Hepatocyte (in vitro differentiated cells): Measurements from ENCODE around the gene TACR2. TPM values are rescaled to one million over a fixed set of nuclear protein-coding genes. Genes with fewer than 3 reads are reported as not detected.
"Not testable (repeated sequence)": the region's sequence is repeated elsewhere in the genome, so short reads cannot be mapped to it uniquely, and the experiment has no call there.

Source experiments
- DNase-seq: peaks from one replicate; pipeline ENCODE4 v3.0.0-alpha.2; 2016; ENCODE audit warnings: low spot score
- H2AFZ ChIP-seq: fragments of 200-600 bp; sonication (generic); 2 replicates; pipeline ENCODE4 v1.6.0; 2016; ENCODE audit warnings: antibody characterized with exemption, mild to moderate bottlenecking
- H3K27ac ChIP-seq: fragments of 200-600 bp; sonication (generic); 2 replicates; pipeline ENCODE4 v1.5.1; 2016; ENCODE audit warnings: mild to moderate bottlenecking
- H3K27me3 ChIP-seq: fragments of 200-600 bp; sonication (generic); 2 replicates; pipeline ENCODE4 v1.6.1; 2016
- H3K36me3 ChIP-seq: fragments of 200-600 bp; sonication (generic); replicated peaks from 2 replicates; pipeline ENCODE4 v1.5.1; 2016; ENCODE audit warnings: low read depth; ENCODE audit not compliant: insufficient read depth
- H3K4me1 ChIP-seq: fragments of 200-600 bp; sonication (generic); 2 replicates; pipeline ENCODE4 v1.5.1; 2016; ENCODE audit warnings: mild to moderate bottlenecking, moderate library complexity; ENCODE audit not compliant: insufficient read depth
- H3K4me2 ChIP-seq: fragments of 200-600 bp; sonication (generic); 2 replicates; pipeline ENCODE4 v1.6.0; 2016
- H3K4me3 ChIP-seq: fragments of 200-600 bp; sonication (generic); 2 replicates; pipeline ENCODE4 v1.5.1; 2016; ENCODE audit warnings: mild to moderate bottlenecking
- H3K79me2 ChIP-seq: fragments of 200-600 bp; sonication (generic); 2 replicates; pipeline ENCODE4 v1.6.0; 2017; ENCODE audit warnings: mild to moderate bottlenecking
- H3K9me2 ChIP-seq: fragments of 200-600 bp; sonication (generic); replicated peaks from 2 replicates; pipeline ENCODE4 v1.6.0; 2017; ENCODE audit warnings: mild to moderate bottlenecking; ENCODE audit not compliant: insufficient read depth
- H3K9me3 ChIP-seq: fragments of 200-600 bp; sonication (generic); 2 replicates; pipeline ENCODE4 v1.5.1; 2016; ENCODE audit warnings: low read depth, mild to moderate bottlenecking
- H4K20me1 ChIP-seq: fragments of 200-600 bp; sonication (generic); 2 replicates; pipeline ENCODE4 v1.6.0; 2016; ENCODE audit warnings: mild to moderate bottlenecking; ENCODE audit not compliant: insufficient read depth, poor library complexity, severe bottlenecking
- CTCF ChIP-seq: fragments of 200-600 bp; sonication (generic); IDR thresholded peaks from 2 replicates; pipeline ENCODE4 v1.5.1; 2016; ENCODE audit warnings: antibody characterized with exemption, mild to moderate bottlenecking; ENCODE audit not compliant: poor library complexity
- EZH2 ChIP-seq: fragments of 200-600 bp; sonication (generic); IDR thresholded peaks from 2 replicates; pipeline ENCODE4 v1.6.1; 2016; ENCODE audit warnings: antibody characterized with exemption, mild to moderate bottlenecking, borderline replicate concordance
- EZH2phosphoT487 ChIP-seq: fragments of 200-600 bp; sonication (generic); IDR thresholded peaks from one replicate; pipeline ENCODE4 v1.6.1; 2018; ENCODE audit warnings: antibody characterized with exemption, mild to moderate bottlenecking, low read depth, moderate library complexity; ENCODE audit not compliant: unreplicated experiment, severe bottlenecking
- WGBS: methylation state at CpG from one replicate; pipeline ENCODE4 v1.1.6; 2016; ENCODE audit warnings: low lambda C conversion rate; ENCODE audit errors: missing lambda C conversion rate; 5-methylcytosine and 5-hydroxymethylcytosine counted together
- polyA plus RNA-seq: library from polyadenylated mRNA; unstranded; fragments of >200 nt; fragmentation: Nextera tagmentation; extraction: Ambion mirVana; gene quantifications from 2 replicates; pipeline ENCODE4 v1.2.1, GENCODE V29; 2016
- total RNA-seq: library from RNA; depleted of rRNA; stranded (reverse); fragments of >200 nt; gene quantifications from 2 replicates; pipeline ENCODE4 v1.2.3, GENCODE V29; 2014

The TACR2 gene
- total and polyA plus RNA-seq, 2 experiments from 2014 or later, result 0.07 TPM; not detected in 1

- no peak overlapping the region for H3K4me3 ChIP-seq
- TF ChIP-seq CTCF (no peak), EZH2 (no peak), EZH2phosphoT487 (no peak)
Measured at GRCh38 chr10:69452676-69453415, 36.1 kb upstream of the TACR2 start.

DNA sequence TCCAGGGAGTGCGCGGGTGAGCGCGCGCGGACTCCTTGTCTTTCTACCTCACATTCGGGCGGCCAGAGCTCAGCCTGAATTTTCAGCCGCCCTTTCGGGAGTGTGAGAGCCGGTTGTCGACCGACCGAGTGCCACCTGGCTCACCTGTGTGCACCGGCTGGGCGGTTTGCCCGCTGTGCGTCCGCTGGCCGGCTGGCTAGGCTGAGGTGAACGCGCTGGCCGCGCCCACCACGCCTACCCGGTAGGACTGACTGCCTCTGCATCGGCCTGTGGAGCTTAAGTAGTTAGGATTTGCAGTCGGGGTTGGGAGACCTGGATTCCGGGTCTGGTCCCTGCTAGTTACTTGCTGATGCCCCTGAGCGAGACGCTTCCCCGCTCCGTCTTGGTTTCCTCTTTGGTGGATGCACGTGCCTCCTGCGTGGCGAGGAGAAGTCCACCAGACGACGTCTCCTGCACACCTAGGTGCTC lies 35.1 kb upstream of the TACR2 start:
- Histone ChIP-seq H3K4me1 (peaks cover 13% of the 10 kb centered on the region), H4K20me1 (no peaks in the 10 kb centered on the region), H2AFZ (peak overlapping the region; percentile 72), H3K9me3 (no peaks in the 10 kb centered on the region), H3K36me3 (no peaks in the 10 kb centered on the region), H3K27ac (peak overlapping the region; percentile 76), H3K4me3 (peak overlapping the region; percentile 75), H3K9me2 (no peaks in the 10 kb centered on the region), H3K4me2 (peak overlapping the region; percentile 95), H3K27me3 (no peaks in the 10 kb centered on the region), H3K79me2 (peaks cover 29% of the 10 kb centered on the region)
- TF ChIP-seq EZH2phosphoT487 (no peak), EZH2 (no peak), CTCF (no peak)
- WGBS, result 7% methylated on average over 38 of the region's 38 CpGs
- peak; percentile 65 for DNase-seq

More at GRCh38 chr10:69452676-69453415, 36.1 kb upstream of the TACR2 start:
- Histone ChIP-seq H4K20me1 (no peaks in the 10 kb centered on the region), H3K4me2 (peak overlapping the region; percentile 95), H3K9me2 (no peaks in the 10 kb centered on the region), H3K36me3 (no peaks in the 10 kb centered on the region), H3K4me1 (peaks cover 8% of the 10 kb centered on the region), H2AFZ (no peak overlapping the region), H3K9me3 (no peaks in the 10 kb centered on the region), H3K27me3 (no peaks in the 10 kb centered on the region), H3K27ac (no peak overlapping the region), H3K79me2 (peaks cover 29% of the 10 kb centered on the region)
- 81% methylated on average over 6 of the region's 6 CpGs for WGBS
- no peak for DNase-seq

- no peaks in the 10 kb centered on the region for H4K20me1 ChIP-seq
- H3K4me3 ChIP-seq, result peak within 1 kb of the TSS; percentile 75
- H3K4me1 ChIP-seq, result peaks cover 17% of the 10 kb centered on the region
- H3K36me3 ChIP-seq, result no peaks in the 10 kb centered on the region
- H3K9me3 ChIP-seq, result no peaks in the 10 kb centered on the region
- TF ChIP-seq EZH2 (no peak), EZH2phosphoT487 (no peak), CTCF (no peak)
- H3K27ac ChIP-seq, result peak within 1 kb of the TSS; percentile 76
- peaks cover 24% of the 10 kb centered on the region for H3K79me2 ChIP-seq
- peak; percentile 95 for DNase-seq
- peak within 1 kb of the TSS; percentile 95 for H3K4me2 ChIP-seq
- H2AFZ ChIP-seq, result peak within 1 kb of the TSS; percentile 72
- H3K9me2 ChIP-seq, result no peaks in the 10 kb centered on the region
- H3K27me3 ChIP-seq, result no peaks in the 10 kb centered on the region
- 1% methylated on average over 35 of the region's 45 CpGs for WGBS
Measured at GRCh38 chr10:69451209-69451783, 34.6 kb upstream of the TACR2 start, which contains the start of gene TSPAN15. TSPAN15 (plus strand) TSS chr10:69451465; CDS start chr10:69451595, 130 bp downstream.

DNA sequence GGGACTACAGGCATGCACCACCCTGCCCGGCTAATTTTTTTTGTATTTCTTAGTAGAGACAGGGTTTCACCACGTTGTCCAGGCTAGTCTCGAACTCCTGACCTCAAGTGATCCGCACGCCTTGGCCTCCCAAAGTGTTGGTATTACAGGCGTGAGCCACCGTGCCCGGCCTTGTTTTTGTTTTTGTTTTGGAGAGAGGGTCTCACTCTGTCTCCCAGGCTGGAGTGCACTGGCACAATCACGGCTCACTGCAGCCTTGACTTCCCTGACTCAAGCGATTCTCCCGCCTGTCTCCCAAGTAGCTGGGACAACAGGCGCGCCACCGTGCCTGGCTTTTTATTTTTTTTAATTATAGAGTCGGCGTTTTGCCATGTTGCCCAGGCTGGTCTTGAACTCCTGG lies 33.7 kb upstream of the TACR2 start:
- not testable (repeated sequence) for H4K20me1 ChIP-seq, DNase-seq, H3K9me2 ChIP-seq, H3K36me3 ChIP-seq, H3K27me3 ChIP-seq, H2AFZ ChIP-seq, H3K9me3 ChIP-seq, H3K4me3 ChIP-seq
- Histone ChIP-seq H3K4me2 (peak overlapping the region; percentile 95), H3K79me2 (peaks cover 16% of the 10 kb centered on the region), H3K27ac (peak overlapping the region; percentile 53), H3K4me1 (peaks cover 25% of the 10 kb centered on the region)
- WGBS, result 91% methylated on average over 16 of the region's 16 CpGs
